ENCODE data around the gene HACD1.
"Not testable (repeated sequence)": the region's sequence is repeated elsewhere in the genome, so short reads cannot be mapped to it uniquely, and the experiment has no call there.

The HACD1 gene

GRCh38 chr10:17643339-17643754 is 26.2 kb upstream of the HACD1 start:
- DNase-seq, result no peak

- DNase-seq, result no peak
These were observed 23.2 kb upstream of the HACD1 start for GRCh38 chr10:17640331-17640816.

- DNase-seq, result no peak
These were observed 20.7 kb upstream of the HACD1 start for GRCh38 chr10:17637869-17638268.

- no peak for DNase-seq
These were observed 16.2 kb upstream of the HACD1 start for GRCh38 chr10:17633353-17633752.

- not testable (repeated sequence) for DNase-seq
These were observed 15.4 kb upstream of the HACD1 start for GRCh38 chr10:17632590-17632989.

- no peak for DNase-seq
These were observed 9.5 kb upstream of the HACD1 start for GRCh38 chr10:17626656-17627055.

- DNase-seq, result no peak
These were observed 7.8 kb upstream of the HACD1 start for GRCh38 chr10:17624996-17625395.

GRCh38 chr10:17622061-17622460 is 4.9 kb upstream of the HACD1 start:
- no peak for DNase-seq

GRCh38 chr10:17616403-17617030 is 657 bp downstream of the HACD1 start:
- DNase-seq, result peak; percentile 49

GRCh38 chr10:17609523-17610079 is 7.6 kb downstream of the HACD1 start:
- DNase-seq, result no peak

- DNase-seq, result peak; percentile 33
These were observed 9.4 kb downstream of the HACD1 start for GRCh38 chr10:17607603-17608332.

- DNase-seq, result no peak
These were observed 10.1 kb downstream of the HACD1 start for GRCh38 chr10:17607060-17607459.

- DNase-seq, result no peak
These were observed 10.6 kb downstream of the HACD1 start for GRCh38 chr10:17606547-17607040.

- no peak for DNase-seq
These were observed 11.2 kb downstream of the HACD1 start for GRCh38 chr10:17605936-17606335.

- no peak for DNase-seq
These were observed 18.1 kb downstream of the HACD1 start for GRCh38 chr10:17599089-17599488.

GRCh38 chr10:17597386-17597785 is 19.8 kb downstream of the HACD1 start:
- DNase-seq, result no peak

GRCh38 chr10:17590969-17591645 is 26.1 kb downstream of the HACD1 start:
- DNase-seq, result no peak

- DNase-seq, result not testable (repeated sequence)
These were observed 27.9 kb downstream of the HACD1 start for GRCh38 chr10:17589316-17589715.

- no peak for DNase-seq
These were observed 28.8 kb downstream of the HACD1 start for GRCh38 chr10:17588420-17588819.

GRCh38 chr10:17587321-17587720 is 29.9 kb downstream of the HACD1 start:
- not testable (repeated sequence) for DNase-seq

GRCh38 chr10:17586821-17587234 is 30.3 kb downstream of the HACD1 start:
- no peak for DNase-seq

- DNase-seq, result no peak
These were observed 32.2 kb downstream of the HACD1 start for GRCh38 chr10:17585016-17585415.

- no peak for DNase-seq
These were observed 36.3 kb downstream of the HACD1 start for GRCh38 chr10:17580885-17581284.

All from CD4-positive, alpha-beta T cell treated with Interleukin-17A for 4 hours (primary cell).